ENCODE measurements around the gene CUX1.
A peak's percentile ranks its signal among the peaks of the same experiment; 100 is the strongest.
"Not testable (repeated sequence)": the region's sequence is repeated elsewhere in the genome, so short reads cannot be mapped to it uniquely, and the experiment has no call there.

The CUX1 gene

GRCh38 chr7:101795461-101795860, 22.0 kb upstream of the CUX1 start:
- DNase-seq (ENCODE audit: low spot score): no peak

GRCh38 chr7:101798173-101798572, 19.3 kb upstream of the CUX1 start:
- not testable (repeated sequence) for DNase-seq (ENCODE audit: low spot score)

- DNase-seq (ENCODE audit: low spot score): no peak
Measured at GRCh38 chr7:101803203-101804087, 14.0 kb upstream of the CUX1 start.

- DNase-seq (ENCODE audit: low spot score): no peak
Measured at GRCh38 chr7:101804088-101804963, 13.1 kb upstream of the CUX1 start.

- DNase-seq (ENCODE audit: low spot score): no peak
Measured at GRCh38 chr7:101804967-101805366, 12.5 kb upstream of the CUX1 start.

GRCh38 chr7:101812595-101812994, 4.8 kb upstream of the CUX1 start:
- no peak for DNase-seq (ENCODE audit: low spot score)

GRCh38 chr7:101813402-101814019, 3.9 kb upstream of the CUX1 start:
- DNase-seq (ENCODE audit: low spot score): no peak

GRCh38 chr7:101814081-101814990, 3.1 kb upstream of the CUX1 start:
- DNase-seq (ENCODE audit: low spot score): peak; percentile 47

GRCh38 chr7:101814991-101815825, 2.2 kb upstream of the CUX1 start:
- peak; percentile 42 for DNase-seq (ENCODE audit: low spot score)

- DNase-seq (ENCODE audit: low spot score): peak; percentile 75
Measured at GRCh38 chr7:101815826-101816594, 1.4 kb upstream of the CUX1 start.

- peak; percentile 59 for DNase-seq (ENCODE audit: low spot score)
Measured at GRCh38 chr7:101816595-101817470, 593 bp upstream of the CUX1 start.

GRCh38 chr7:101818287-101819071, 1.1 kb downstream of the CUX1 start:
- DNase-seq (ENCODE audit: low spot score): no peak

- no peak for DNase-seq (ENCODE audit: low spot score)
Measured at GRCh38 chr7:101819183-101819582, 1.8 kb downstream of the CUX1 start.

GRCh38 chr7:101819913-101820522, 2.6 kb downstream of the CUX1 start:
- DNase-seq (ENCODE audit: low spot score): no peak

- no peak for DNase-seq (ENCODE audit: low spot score)
Measured at GRCh38 chr7:101820703-101821102, 3.3 kb downstream of the CUX1 start.

- not testable (repeated sequence) for DNase-seq (ENCODE audit: low spot score)
Measured at GRCh38 chr7:101822632-101823031, 5.2 kb downstream of the CUX1 start.

- DNase-seq (ENCODE audit: low spot score): no peak
Measured at GRCh38 chr7:101823096-101823495, 5.7 kb downstream of the CUX1 start.

All from putamen (tissue), 1 donor.